HepG2 (cell line): ENCODE data around the gene TACO1. TPM values are rescaled to one million over a fixed set of nuclear protein-coding genes. Genes with fewer than 3 reads are reported as not detected.
A peak's percentile ranks its signal among the peaks of the same experiment; 100 is the strongest.

ENCODE experiments used
- ATAC-seq: fragments of 200-7000 bp; cut with Tn5 transposase; 3 replicates; pipeline ENCODE4 v1.9.1; 2020; ENCODE audit warnings: mild to moderate bottlenecking, moderate library complexity
- BruUV-seq: library from RNA; stranded (reverse); fragments of 400-500 nt; replicated peaks from 2 replicates; lab custom pipeline; 2021; lab: Mats Ljungman, UMichigan
- CTCF ChIA-PET: fragments of 300-600 bp; formaldehyde crosslinking; extraction: SDS; loops from one replicate; lab custom pipeline; 2021; ENCODE audit warnings: low total read pairs, inconsistent platforms, low intra/inter-chr PET ratio; lab: Yijun Ruan, JAX
- POLR2A ChIA-PET: fragments of 350-600 bp; sonication (Branson Sonifier 250); formaldehyde crosslinking; loops from one replicate; lab custom pipeline; 2020; ENCODE audit warnings: antibody characterized with exemption, inconsistent platforms; lab: Yijun Ruan, JAX
- DNase-seq: peaks from one replicate; pipeline ENCODE4 v3.0.0-alpha.2; 2015; ENCODE audit warnings: low spot score
- FAIRE-seq: peaks from 3 replicates; lab custom pipeline; 2011; peaks lifted over from hg19 to GRCh38; lab: Jason Lieb, UNC
- H2AFZ ChIP-seq: one replicate; pipeline ENCODE4 v1.6.1; 2011; ENCODE audit warnings: low read length, inconsistent platforms
- H3K27ac ChIP-seq: fragments of 300-600 bp; 3 replicates; pipeline ENCODE4 v1.8.0; 2011; ENCODE audit warnings: mixed run types, mild to moderate bottlenecking, mixed read lengths, low read length, inconsistent platforms; ENCODE audit not compliant: insufficient read depth; ENCODE audit errors: extremely low read length
- H3K27me3 ChIP-seq, 2 experiments: fragments of 200-600 bp in 1 of 2; 2 replicates in 1 of 2; 3 replicates in 1 of 2; pipeline versions ENCODE4 v1.6.0 to v1.8.0; 2011; ENCODE audit warnings: low read length in 2 of 2, mild to moderate bottlenecking in 2 of 2, moderate library complexity in 2 of 2, inconsistent platforms in 1 of 2; ENCODE audit not compliant: insufficient read depth in 2 of 2, control insufficient read depth in 1 of 2
- H3K36me3 ChIP-seq, 2 experiments: fragments of 200-600 bp in 1 of 2; replicated peaks in 1 of 2; 2 replicates in 1 of 2; 3 replicates in 1 of 2; pipeline versions ENCODE4 v1.5.1 to v1.8.0; 2011; ENCODE audit warnings: low read length in 2 of 2, inconsistent platforms in 1 of 2; ENCODE audit not compliant: insufficient read depth in 2 of 2, control insufficient read depth in 1 of 2
- H3K4me1 ChIP-seq: 2 replicates; pipeline ENCODE4 v1.5.1; 2012; ENCODE audit warnings: low read length, inconsistent platforms; ENCODE audit not compliant: insufficient read depth
- H3K4me2 ChIP-seq: 2 replicates; pipeline ENCODE4 v1.6.0; 2011; ENCODE audit warnings: low read depth, low read length, inconsistent platforms
- H3K4me3 ChIP-seq, 3 experiments: fragments of 200-600 bp in 1 of 3; sonication (generic), shearing (Covaris generic) in 1 of 3; replicated peaks in 1 of 3; 2 replicates each; pipeline ENCODE4 v1.5.1; 2011 to 2016; ENCODE audit warnings: low read length in 3 of 3, inconsistent platforms in 2 of 3, low read depth in 2 of 3, mild to moderate bottlenecking in 2 of 3, control low read depth in 1 of 3, mixed read lengths in 1 of 3; ENCODE audit not compliant: insufficient read depth in 1 of 3
- H3K79me2 ChIP-seq: one replicate; pipeline ENCODE4 v1.6.1; 2011; ENCODE audit warnings: low read length, inconsistent platforms; ENCODE audit not compliant: insufficient read depth
- H3K9ac ChIP-seq: 2 replicates; pipeline ENCODE4 v1.6.0; 2011; ENCODE audit warnings: mild to moderate bottlenecking, low read depth, low read length, inconsistent platforms; ENCODE audit not compliant: insufficient read depth
- H3K9me3 ChIP-seq: 2 replicates; pipeline ENCODE4 v1.5.1; 2012; ENCODE audit warnings: mild to moderate bottlenecking, low read length
- H4K20me1 ChIP-seq: 2 replicates; pipeline ENCODE4 v1.6.0; 2011; ENCODE audit warnings: inconsistent platforms, mild to moderate bottlenecking, low read length, moderate library complexity; ENCODE audit not compliant: insufficient read depth
- CEBPG ChIP-seq: IDR thresholded peaks from 2 replicates; pipeline ENCODE4 v1.6.1; 2016
- DPF2 ChIP-seq: sonication (generic); formaldehyde crosslinking; IDR thresholded peaks from 2 replicates; pipeline ENCODE4 v1.4.0; 2020; ENCODE audit warnings: mild to moderate bottlenecking, low read depth, missing genetic modification reagents, borderline replicate concordance
- GMEB1 ChIP-seq: sonication (generic); formaldehyde crosslinking; IDR thresholded peaks from 2 replicates; pipeline ENCODE4 v1.5.1; 2020; ENCODE audit warnings: missing genetic modification reagents, mild to moderate bottlenecking, borderline replicate concordance
- HHEX ChIP-seq: IDR thresholded peaks from 2 replicates; pipeline ENCODE4 v1.6.1; 2016; ENCODE audit warnings: control low read depth
- PBX2 ChIP-seq: IDR thresholded peaks from 2 replicates; pipeline ENCODE4 v1.6.1; 2016; ENCODE audit warnings: control low read depth
- TBX2 ChIP-seq: sonication (generic); formaldehyde crosslinking; IDR thresholded peaks from 2 replicates; pipeline ENCODE4 v1.5.0; 2020; ENCODE audit warnings: missing genetic modification reagents, mild to moderate bottlenecking, borderline replicate concordance
- ZBTB21 ChIP-seq: sonication (generic); formaldehyde crosslinking; IDR thresholded peaks from 2 replicates; pipeline ENCODE4 v1.4.0; 2020; ENCODE audit warnings: missing genetic modification reagents
- ZFYVE20 ChIP-seq: sonication (generic); formaldehyde crosslinking; IDR thresholded peaks from 2 replicates; pipeline ENCODE4 v1.8.0; 2023; ENCODE audit warnings: low read depth, mild to moderate bottlenecking, moderate library complexity, missing genetic modification reagents, borderline replicate concordance
- ZNF124 ChIP-seq: sonication (generic); formaldehyde crosslinking; IDR thresholded peaks from 2 replicates; pipeline ENCODE4 v1.4.0; 2020; ENCODE audit warnings: missing genetic modification reagents
- ZNF615 ChIP-seq: sonication (generic); formaldehyde crosslinking; IDR thresholded peaks from 2 replicates; pipeline ENCODE4 v1.5.0; 2020; ENCODE audit warnings: mild to moderate bottlenecking, missing genetic modification reagents, borderline replicate concordance
- ZNF784 ChIP-seq: sonication (generic); formaldehyde crosslinking; IDR thresholded peaks from 2 replicates; pipeline ENCODE4 v1.5.1; 2020; ENCODE audit warnings: missing genetic modification reagents, mild to moderate bottlenecking, borderline replicate concordance
- ZSCAN20 ChIP-seq: sonication (generic); formaldehyde crosslinking; IDR thresholded peaks from 2 replicates; pipeline ENCODE4 v1.4.0; 2020; ENCODE audit warnings: missing genetic modification reagents, mild to moderate bottlenecking, borderline replicate concordance
- WGBS: methylation state at CpG from one replicate; pipeline ENCODE4 v1.1.6; 2017; ENCODE audit warnings: low lambda C conversion rate; 5-methylcytosine and 5-hydroxymethylcytosine counted together
- in situ Hi-C: cut with HindIII; loops from 2 replicates; pipeline ENCODE4 v1.10.0; 2017; ENCODE audit warnings: low pct_unique_long_range_greater_than_20kb; ENCODE audit not compliant: extremely low pct_ligation_motif_present
- intact Hi-C: fragments of 100-400 bp; cut with micrococcal nuclease; formaldehyde crosslinking; loops from one replicate; pipeline ENCODE4 v1.10.0; 2022; ENCODE audit not compliant: unreplicated experiment
- polyA plus RNA-seq, 8 experiments: library from polyadenylated mRNA; depleted of rRNA in 3 of 8; stranded (reverse) in 7 of 8; unstranded in 1 of 8; fragments of >200 nt; fragmentation: Illumina TruSeq in 4 of 8; extraction: Trizol in 4 of 8; gene quantifications; 2 replicates each; pipeline versions ENCODE4 v1.2.1 to v1.2.3, GENCODE V29; 2011 to 2016; ENCODE audit warnings: low read depth in 4 of 8, missing spikeins in 1 of 8, mixed read lengths in 1 of 8; ENCODE audit not compliant: insufficient read depth in 1 of 8
- total RNA-seq, 5 experiments: library from RNA; depleted of rRNA; stranded (reverse); fragments of >200 nt; fragmentation: Illumina TruSeq; extraction: Trizol; gene quantifications; 2 replicates each; pipeline ENCODE4 v1.2.3, GENCODE V29; 2016; ENCODE audit warnings: low read depth in 1 of 5

TACO1 gene
- total and polyA plus RNA-seq, 2 of the 13 experiments (the other 11 are each of a cell fraction or from before 2014, with no cell fraction given) = 34.7 to 53.6 TPM

GRCh38 chr17:63600569-63601438 lies at the start of gene TACO1 (continued):
- TF ChIP-seq GMEB1 (CRISPR knock-in tag) = peak; percentile 74; the same call in 1 of the 2 replicates
- TF ChIP-seq HHEX (CRISPR knock-in tag) = no peak
- no peak; the same call in 1 of the 2 replicates for TF ChIP-seq DPF2 (CRISPR knock-in tag)
- TF ChIP-seq PBX2 (CRISPR knock-in tag) = no peak

GRCh38 chr17:63552211-63552610 lies 48.5 kb upstream of the TACO1 start:
- no peak for DNase-seq
- no TSS peak for BruUV-seq
- H3K9ac ChIP-seq = peak overlapping the region; percentile 95
- H3K36me3 ChIP-seq = peaks cover 0 to 3% of the 10 kb centered on the region in 2 experiments; a peak in 3 of 5 replicates
- H3K4me1 ChIP-seq = peaks cover 39% of the 10 kb centered on the region
- H3K4me3 ChIP-seq = peak overlapping the region; percentile 95 to 99 (median 95)
- TF ChIP-seq ZBTB21 = no peak
- TF ChIP-seq TBX2 (CRISPR knock-in tag) = no peak
- 0 out of 2 replicates have a peak, but pooled peaks have one; percentile 2 for TF ChIP-seq ZNF124 (CRISPR knock-in tag)
- no peak for TF ChIP-seq ZFYVE20 (CRISPR knock-in tag)
- 0 out of 2 replicates have a peak, but pooled peaks have one; percentile 7 for TF ChIP-seq CEBPG (CRISPR knock-in tag)
- no peak for TF ChIP-seq ZNF784 (CRISPR knock-in tag)
- TF ChIP-seq ZSCAN20 (CRISPR knock-in tag) = no peak
- 0 out of 2 replicates have a peak, but pooled peaks have one; percentile 34 for TF ChIP-seq ZNF615 (CRISPR knock-in tag)
- TF ChIP-seq, all 625 proteins: peak for 3
- Histone ChIP-seq H3K27me3 (no peaks in the 10 kb centered on the region; a peak in 1 of 5 replicates), H3K79me2 (peaks cover 65% of the 10 kb centered on the region), H3K27ac (peak overlapping the region; percentile 92), H4K20me1 (peaks cover 42% of the 10 kb centered on the region), H3K4me2 (peak overlapping the region; percentile 92), H2AFZ (no peak overlapping the region), H3K9me3 (no peaks in the 10 kb centered on the region)
- intact Hi-C loops = no loop called here
- POLR2A ChIA-PET = interaction anchor here (1.0 to 3.2 kb wide), 3 partner anchors 27 to 48 kb away, joined by 3 to 20 read pairs (median 13); partner anchors contain the start of gene TACO1
- in situ Hi-C loops = no loop called here
- no peak for FAIRE-seq
- CTCF ChIA-PET = no interaction called here
- WGBS = 45% methylated on average over 6 of the region's 6 CpGs
- no peak for ATAC-seq
